ENCODE results near the gene PDIA4. TPM values are rescaled to one million over a fixed set of nuclear protein-coding genes. Genes with fewer than 3 reads are reported as not detected.
"Not testable (repeated sequence)": the region's sequence is repeated elsewhere in the genome, so short reads cannot be mapped to it uniquely, and the experiment has no call there.

PDIA4 gene
- total RNA-seq, 1 donor from 2014 or later: 169 TPM

DNA sequence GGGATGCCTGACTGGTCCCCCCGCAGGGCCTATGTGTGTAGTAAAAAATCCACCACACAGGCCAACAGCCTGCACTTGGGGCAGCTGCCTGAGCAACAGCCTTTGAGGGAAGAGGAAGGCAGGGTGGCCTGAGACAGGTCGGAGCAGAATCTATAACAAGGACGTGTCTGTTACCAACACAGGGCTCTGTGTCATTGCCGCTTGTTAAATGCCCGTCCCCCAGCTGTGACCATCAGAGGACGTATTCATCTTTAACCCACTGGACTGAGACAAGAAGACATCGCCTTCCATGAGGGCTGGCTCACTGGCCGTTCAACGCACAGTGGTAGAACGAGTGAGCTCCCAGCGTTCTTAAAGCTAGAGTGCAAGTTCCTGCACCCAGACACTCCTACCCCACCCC lies 7.8 kb downstream of the PDIA4 start:
- peaks cover 24% of the 10 kb centered on the region for H3K36me3 Mint-ChIP-seq
- no peak overlapping the region for H3K27ac Mint-ChIP-seq
- peaks cover 17% of the 10 kb centered on the region for H3K4me1 Mint-ChIP-seq
- H3K4me3 Mint-ChIP-seq: no peak overlapping the region
- TF ChIP-seq CTCF (IDR thresholded peaks at IDR 0.05; ENCODE audit: unreplicated experiment): no peak
- H3K9me3 Mint-ChIP-seq: no peaks in the 10 kb centered on the region
- no peaks in the 10 kb centered on the region for H3K27me3 Mint-ChIP-seq (ENCODE audit: low read depth)
- DNase-seq (ENCODE audit: low spot score in 2 of 2, unreplicated experiment in 2 of 2): no peak

DNA sequence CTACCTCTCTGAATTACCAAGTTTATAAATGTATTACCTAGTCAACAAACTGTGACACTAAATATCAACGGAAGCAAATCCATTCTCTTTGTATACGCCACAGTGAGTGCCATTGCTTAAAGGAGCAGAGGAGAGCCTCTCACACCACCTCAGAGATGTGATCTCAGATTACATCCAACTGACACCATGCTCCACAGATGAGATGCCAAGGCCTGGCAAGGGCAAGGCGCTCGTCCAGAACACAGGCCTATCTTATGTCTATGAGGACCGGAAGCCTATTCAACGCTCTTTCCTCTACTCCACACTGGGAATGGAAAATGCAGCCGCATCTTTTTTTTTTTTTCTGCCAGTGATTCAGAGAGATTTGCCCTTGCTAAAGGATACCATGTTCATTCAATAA lies 11.4 kb downstream of the PDIA4 start:
- Mint-ChIP-seq H3K27me3 (ENCODE audit: low read depth) (no peaks in the 10 kb centered on the region), H3K9me3 (no peaks in the 10 kb centered on the region), H3K36me3 (peaks cover 44% of the 10 kb centered on the region), H3K4me3 (no peak overlapping the region), H3K4me1 (no peaks in the 10 kb centered on the region), H3K27ac (no peak overlapping the region)
- no peak for DNase-seq (ENCODE audit: low spot score in 2 of 2, unreplicated experiment in 2 of 2)
- no peak for TF ChIP-seq CTCF (IDR thresholded peaks at IDR 0.05; ENCODE audit: unreplicated experiment)

GRCh38 chr7:149014309-149014708 lies 14.0 kb downstream of the PDIA4 start:
- no peak for TF ChIP-seq CTCF (IDR thresholded peaks at IDR 0.05; ENCODE audit: unreplicated experiment)
- Mint-ChIP-seq H3K36me3 (peaks cover 47% of the 10 kb centered on the region), H3K9me3 (no peaks in the 10 kb centered on the region)

GRCh38 chr7:149013876-149014275 lies 14.4 kb downstream of the PDIA4 start:
- TF ChIP-seq CTCF (IDR thresholded peaks at IDR 0.05; ENCODE audit: unreplicated experiment): no peak
- Mint-ChIP-seq H3K9me3 (no peaks in the 10 kb centered on the region), H3K27me3 (ENCODE audit: low read depth) (no peaks in the 10 kb centered on the region), H3K36me3 (peaks cover 45% of the 10 kb centered on the region), H3K27ac (no peak overlapping the region), H3K4me1 (no peaks in the 10 kb centered on the region), H3K4me3 (no peak overlapping the region)
- no peak for DNase-seq (ENCODE audit: low spot score in 2 of 2, unreplicated experiment in 2 of 2)

More at GRCh38 chr7:149014309-149014708, 14.0 kb downstream of the PDIA4 start:
- no peaks in the 10 kb centered on the region for H3K27me3 Mint-ChIP-seq (ENCODE audit: low read depth)
- H3K4me3 Mint-ChIP-seq: no peak overlapping the region
- H3K27ac Mint-ChIP-seq: no peak overlapping the region
- H3K4me1 Mint-ChIP-seq: no peaks in the 10 kb centered on the region
- no peak for DNase-seq (ENCODE audit: low spot score in 2 of 2, unreplicated experiment in 2 of 2)

GRCh38 chr7:149012730-149013129 lies 15.6 kb downstream of the PDIA4 start:
- H3K4me3 Mint-ChIP-seq; H3K27ac Mint-ChIP-seq; H3K9me3 Mint-ChIP-seq; H3K4me1 Mint-ChIP-seq; DNase-seq (ENCODE audit: low spot score in 2 of 2, unreplicated experiment in 2 of 2); H3K27me3 Mint-ChIP-seq (ENCODE audit: low read depth): not testable (repeated sequence)
- H3K36me3 Mint-ChIP-seq: peaks cover 43% of the 10 kb centered on the region

DNA sequence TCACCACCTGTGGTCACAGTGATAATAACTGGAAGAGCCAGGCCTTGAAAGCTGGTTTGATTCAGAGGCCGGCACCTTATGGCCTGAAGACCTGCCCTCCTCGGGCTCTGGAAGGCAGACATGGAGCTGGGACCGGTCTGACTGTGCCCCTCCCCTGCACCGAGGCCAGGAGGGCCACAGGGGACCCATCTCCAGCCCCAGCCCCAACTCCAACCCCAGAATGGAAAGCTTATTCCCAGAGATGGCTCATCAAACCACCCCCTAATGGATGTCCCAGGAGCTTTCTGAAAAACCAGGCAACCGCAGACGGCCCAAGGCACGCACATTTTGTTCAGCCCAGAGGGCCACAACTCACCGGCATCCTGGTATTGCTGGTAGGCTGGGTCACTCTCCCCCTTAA lies 16.8 kb downstream of the PDIA4 start:
- Mint-ChIP-seq H3K27ac (no peak overlapping the region), H3K36me3 (peaks cover 49% of the 10 kb centered on the region), H3K9me3 (no peaks in the 10 kb centered on the region), H3K4me3 (no peak overlapping the region), H3K27me3 (ENCODE audit: low read depth) (no peaks in the 10 kb centered on the region), H3K4me1 (no peaks in the 10 kb centered on the region)
- no peak for DNase-seq (ENCODE audit: low spot score in 2 of 2, unreplicated experiment in 2 of 2)
- no peak for TF ChIP-seq CTCF (IDR thresholded peaks at IDR 0.05; ENCODE audit: unreplicated experiment)

Data from mesothelial cell of epicardium (in vitro differentiated cells).